ELR (cell line): ENCODE results near the gene AFF1.
A peak's percentile ranks its signal among the peaks of the same experiment; 100 is the strongest.

ENCODE experiments used
- DNase-seq: peaks from one replicate; pipeline ENCODE4 v3.0.0-alpha.2; 2015; ENCODE audit warnings: low read depth

Gene AFF1

GRCh38 chr4:86950831-86951525 is 16.2 kb downstream of the AFF1 start:
- DNase-seq = no peak

DNA sequence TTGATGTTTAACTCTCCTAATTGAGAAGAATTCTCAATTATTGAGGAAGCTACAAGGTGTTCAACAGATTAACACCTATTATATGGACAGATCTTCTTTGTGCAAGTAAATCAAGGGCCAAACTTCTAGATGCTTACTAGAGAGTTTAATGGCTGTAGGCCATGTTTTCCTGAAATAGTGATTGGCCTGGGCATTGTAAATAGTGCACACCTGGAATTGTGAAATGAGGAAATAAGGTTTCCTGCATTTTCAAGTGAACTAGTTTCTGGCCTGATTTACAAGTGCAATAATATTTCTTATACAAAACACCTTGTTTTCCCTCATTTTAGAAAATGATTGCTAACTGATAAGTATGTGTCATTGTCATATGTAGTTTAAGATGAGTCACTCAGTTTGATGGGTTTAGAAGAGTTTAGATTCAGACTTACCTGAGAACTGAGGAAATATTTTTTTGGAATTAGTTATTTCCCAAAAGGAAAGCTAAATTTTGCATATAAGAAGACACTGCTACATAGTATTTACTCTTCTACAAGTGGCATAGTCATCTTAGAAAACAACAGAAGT is 21.2 kb downstream of the AFF1 start:
- peak; percentile 6 for DNase-seq

DNA sequence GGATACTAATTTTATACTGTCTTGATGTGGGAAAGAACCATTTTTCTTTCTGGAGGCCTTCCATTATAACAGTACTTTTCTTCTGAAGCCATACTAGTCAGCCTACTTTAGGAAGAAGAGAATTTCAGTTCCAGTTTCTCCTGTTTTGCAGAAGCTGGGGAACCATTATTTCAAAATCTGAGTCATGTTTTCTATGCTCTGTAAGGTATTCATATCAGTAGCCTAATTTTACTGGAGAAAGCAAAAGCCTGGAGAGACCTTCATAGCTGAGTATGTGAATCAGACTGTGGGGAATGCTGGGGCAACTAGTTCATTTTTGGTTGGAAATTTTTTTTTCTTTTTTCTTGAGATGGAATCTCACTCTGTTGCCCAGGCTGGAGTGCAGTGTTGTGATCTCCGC is 22.4 kb downstream of the AFF1 start:
- DNase-seq = peak; percentile 58

DNA sequence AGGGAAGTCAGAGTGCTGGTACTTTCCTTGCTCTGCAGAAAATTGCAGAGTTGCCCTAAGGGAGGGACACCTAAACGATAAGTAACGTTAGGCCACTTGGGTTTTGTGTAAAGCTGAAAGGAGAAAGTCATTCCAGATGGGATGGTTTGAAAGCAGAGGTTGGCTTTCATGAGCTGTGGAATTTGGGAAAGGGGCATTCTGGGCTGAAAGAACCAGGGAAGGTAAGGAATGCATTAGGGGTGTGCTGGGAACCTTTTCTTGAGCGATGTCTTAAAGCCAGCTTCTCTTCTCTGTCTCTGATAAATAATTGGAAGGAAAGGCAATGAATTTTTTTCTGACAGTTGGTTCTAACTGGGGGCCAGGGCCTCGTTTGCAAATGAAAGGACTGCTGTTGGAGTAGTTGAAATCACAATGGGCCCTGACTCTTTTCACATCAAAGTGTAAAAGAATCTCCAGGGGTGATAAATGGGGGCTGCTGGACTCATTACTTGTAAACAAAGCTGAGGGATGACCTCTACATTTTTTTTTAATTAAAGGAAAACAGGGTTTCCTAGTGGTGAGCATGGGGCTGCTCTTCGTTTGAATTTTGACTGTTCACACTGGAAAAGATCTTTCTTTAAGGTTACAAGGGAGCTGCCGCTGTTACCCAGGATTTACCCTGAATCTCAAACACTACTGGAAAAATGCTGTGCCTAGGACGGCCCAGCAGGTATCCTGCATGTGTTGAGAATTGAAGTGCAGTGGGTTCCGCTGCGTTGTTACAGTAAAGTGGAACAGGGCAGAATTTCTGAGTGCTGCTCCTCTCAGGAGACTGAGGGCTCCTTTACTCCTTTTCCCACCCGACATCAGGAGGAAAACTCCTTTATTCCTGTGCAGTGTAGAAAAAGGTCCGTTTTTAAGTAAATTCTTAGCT is 25.0 kb downstream of the AFF1 start:
- DNase-seq = no peak

DNA sequence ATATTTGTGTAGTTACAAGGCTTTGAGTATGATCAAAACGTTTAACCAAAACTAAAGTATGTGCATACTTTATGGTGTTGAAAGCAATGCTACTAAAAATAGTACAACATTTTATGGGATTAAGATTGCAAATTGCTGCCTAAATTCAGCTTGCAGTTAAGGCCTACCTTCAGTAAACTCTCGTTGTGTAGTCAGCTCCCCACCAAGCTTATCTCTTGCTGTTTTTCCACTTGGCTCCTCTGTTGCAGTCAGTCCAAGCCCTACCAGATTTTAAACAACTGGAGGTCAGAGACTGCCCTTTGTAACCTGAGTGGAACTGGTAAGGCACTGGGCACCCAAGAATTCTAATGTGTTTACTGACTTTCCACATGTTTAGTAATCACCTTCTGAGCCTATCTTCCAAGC is 25.7 kb downstream of the AFF1 start:
- DNase-seq = no peak

- DNase-seq = no peak
Observed at GRCh38 chr4:86961116-86961515, 26.3 kb downstream of the AFF1 start.

GRCh38 chr4:86961605-86962295 is 26.9 kb downstream of the AFF1 start:
- DNase-seq = no peak

DNA sequence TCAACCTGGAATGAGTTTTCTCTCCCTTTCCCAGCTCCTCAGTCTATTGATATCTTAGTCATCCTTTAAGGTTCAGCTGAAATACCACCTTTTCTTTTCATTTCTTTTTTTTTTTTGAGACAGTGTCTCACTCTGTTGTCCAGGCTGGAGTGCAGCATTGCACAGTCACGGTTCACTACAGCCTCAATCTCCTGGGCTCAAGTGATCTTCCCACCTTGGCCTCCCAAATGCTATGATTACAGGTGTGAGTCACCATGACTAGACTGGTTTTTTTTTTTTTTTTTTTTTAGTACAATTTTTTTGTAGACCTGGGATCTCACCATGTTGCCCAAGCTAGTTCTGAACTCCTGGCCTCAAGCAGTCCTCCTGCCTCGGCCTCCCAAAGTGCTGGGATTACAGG is 28.9 kb downstream of the AFF1 start:
- peak; percentile 69 for DNase-seq

GRCh38 chr4:86965019-86965976 is 30.5 kb downstream of the AFF1 start:
- DNase-seq = no peak

- DNase-seq = no peak
Observed at GRCh38 chr4:86967073-86967472, 32.3 kb downstream of the AFF1 start.

GRCh38 chr4:86967798-86968197 is 33.0 kb downstream of the AFF1 start:
- no peak for DNase-seq

DNA sequence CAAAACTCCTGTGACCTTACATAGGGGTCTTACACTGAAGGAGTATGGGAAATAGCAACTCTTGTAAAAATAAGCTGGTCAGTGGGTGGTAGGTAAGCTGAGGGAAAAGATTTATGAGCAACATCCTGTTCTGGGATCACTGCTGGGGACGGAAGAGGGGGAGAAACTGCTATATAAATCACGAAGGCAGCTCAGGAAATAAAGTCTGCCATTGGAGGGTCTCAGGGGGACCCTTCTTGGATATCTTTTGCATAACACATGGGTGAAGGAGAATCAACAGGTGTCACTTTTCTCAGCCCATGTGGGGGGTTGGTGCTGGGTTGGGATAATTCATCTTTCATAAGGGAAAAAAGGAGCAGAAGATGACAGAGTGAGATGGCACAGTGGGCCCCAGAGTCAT is 33.7 kb downstream of the AFF1 start:
- no peak for DNase-seq

DNA sequence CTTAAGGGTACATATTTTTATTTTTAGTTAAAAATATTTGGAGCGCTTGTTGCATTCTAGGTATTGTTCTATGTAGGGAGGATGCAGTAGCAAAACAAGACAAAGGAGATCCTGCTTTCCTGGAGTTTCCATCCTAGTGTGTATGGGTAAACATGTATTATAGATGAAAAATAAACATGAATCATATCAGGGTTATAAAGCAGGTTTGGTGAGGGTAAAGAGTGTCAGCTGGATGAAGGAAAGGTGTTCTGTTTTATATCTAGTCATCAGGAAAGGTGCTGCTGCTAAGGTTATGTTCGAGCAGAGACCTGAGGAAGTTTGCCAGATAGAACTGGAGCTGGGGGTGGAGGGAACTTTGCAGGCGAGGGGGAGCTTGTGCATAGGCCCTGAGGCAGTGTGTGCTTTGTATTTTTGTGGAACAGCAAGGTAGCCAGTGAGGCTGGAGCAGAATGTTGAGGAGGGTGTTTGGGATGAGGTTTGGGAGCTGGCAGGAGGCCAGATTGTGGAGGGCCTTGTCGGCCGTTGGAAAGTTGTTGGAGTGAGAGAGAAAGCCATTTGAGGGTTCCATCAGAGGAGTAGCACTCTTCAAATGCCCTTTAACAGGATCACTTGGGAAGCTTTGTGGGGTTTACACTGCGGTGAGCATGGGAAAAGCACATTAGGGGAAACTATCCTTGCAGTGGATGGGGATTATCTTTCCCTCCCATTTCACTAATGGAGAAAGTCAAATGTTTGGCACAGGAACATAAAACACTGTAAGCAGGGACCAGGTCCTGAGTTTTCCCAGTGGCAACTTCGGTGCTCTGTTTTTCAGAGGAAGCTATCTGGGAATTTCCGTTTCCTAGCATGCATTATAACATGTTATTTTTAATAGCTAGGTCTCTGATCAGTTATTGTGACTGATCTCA is 35.9 kb downstream of the AFF1 start:
- no peak for DNase-seq

GRCh38 chr4:86971355-86971683 is 36.5 kb downstream of the AFF1 start:
- DNase-seq = no peak

- no peak for DNase-seq
Observed at GRCh38 chr4:86972997-86973396, 38.2 kb downstream of the AFF1 start.

DNA sequence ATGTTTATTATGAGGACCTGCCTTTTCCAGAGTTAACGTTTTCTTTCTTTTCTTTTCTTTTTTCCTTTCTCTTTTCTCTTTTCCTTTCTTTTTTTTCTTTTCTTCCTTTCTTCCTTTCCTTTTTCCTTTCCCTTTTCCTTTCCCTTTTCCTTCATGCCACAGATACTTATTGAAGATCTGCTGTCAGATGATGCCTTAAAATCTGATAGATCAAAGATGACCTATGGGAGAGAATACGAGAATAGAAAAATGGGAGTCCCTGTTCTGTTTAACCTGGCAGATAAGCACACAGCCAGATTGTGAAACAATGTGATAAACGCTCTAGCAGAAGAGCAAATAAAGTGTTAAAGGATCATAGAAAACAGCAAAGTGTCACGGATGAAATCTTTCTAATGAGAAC is 38.9 kb downstream of the AFF1 start:
- DNase-seq = no peak

GRCh38 chr4:86974551-86974994 is 39.8 kb downstream of the AFF1 start:
- DNase-seq = no peak

DNA sequence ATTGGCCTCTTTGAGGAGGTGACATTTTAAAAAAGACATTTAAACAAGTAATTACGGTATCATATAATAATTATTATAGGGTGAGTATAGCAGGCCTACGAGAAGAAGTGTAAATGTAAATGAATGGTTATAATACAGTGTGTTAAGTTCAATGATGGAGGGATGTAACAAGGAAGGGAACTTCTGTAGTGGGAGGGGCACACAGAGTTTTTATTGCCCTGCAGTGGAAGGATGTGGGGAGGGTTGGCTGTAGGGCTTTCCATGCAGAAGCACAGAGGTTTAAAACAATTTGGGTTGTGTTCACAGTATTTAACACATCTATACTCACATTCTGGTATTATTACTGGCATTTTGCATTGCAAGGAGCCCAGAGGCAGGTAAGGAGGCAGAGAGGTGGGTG is 41.1 kb downstream of the AFF1 start:
- DNase-seq = no peak

DNA sequence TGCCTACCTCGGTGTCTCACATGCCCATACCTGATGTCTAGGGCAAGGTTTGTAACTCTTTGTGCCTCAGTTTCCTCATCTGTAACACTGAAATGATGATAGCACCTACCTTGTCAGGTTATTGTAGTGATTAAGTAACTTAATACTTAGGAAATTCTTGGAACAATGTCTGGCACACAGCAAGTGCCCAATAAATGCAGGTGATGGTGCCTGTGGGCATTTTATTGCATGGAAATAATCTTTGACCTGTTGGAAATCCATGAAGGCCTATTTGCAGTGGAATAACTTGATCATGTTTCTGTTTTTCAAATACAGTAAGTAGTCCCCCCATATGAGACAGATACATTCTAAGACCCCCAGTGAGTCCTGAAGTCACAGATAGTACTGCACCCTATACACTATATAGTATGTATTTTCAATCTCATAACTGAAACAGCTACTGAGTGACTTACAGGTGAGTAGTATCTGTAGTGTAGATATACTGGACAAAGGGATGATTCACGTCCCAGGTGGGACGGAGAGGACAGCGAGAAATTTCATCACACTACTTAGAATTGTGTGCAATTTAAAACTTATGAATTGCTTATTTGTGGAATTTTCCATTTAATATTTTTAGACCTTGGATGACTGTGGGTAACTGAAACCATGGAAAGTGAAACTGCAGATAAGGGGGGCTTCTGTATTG is 42.1 kb downstream of the AFF1 start:
- no peak for DNase-seq
